GM18519 (cell line): ENCODE data around the gene PRKN.

Experiments used
- ATAC-seq: cut with Tn5 transposase; IDR thresholded peaks from one replicate; pipeline ENCODE4 v1.9.1; 2021; ENCODE audit warnings: mild to moderate bottlenecking, moderate library complexity; ENCODE audit not compliant: unreplicated experiment, low FRiP score

The PRKN gene

GRCh38 chr6:161660666-161661571 lies 1066.6 kb downstream of the PRKN start:
- no peak for ATAC-seq

- no peak for ATAC-seq
Measured at GRCh38 chr6:161658211-161658610, 1069.4 kb downstream of the PRKN start.

GRCh38 chr6:161654209-161654608 lies 1073.4 kb downstream of the PRKN start:
- no peak for ATAC-seq

- ATAC-seq, result no peak
Measured at GRCh38 chr6:161651949-161652348, 1075.6 kb downstream of the PRKN start.

- no peak for ATAC-seq
Measured at GRCh38 chr6:161649841-161650240, 1077.7 kb downstream of the PRKN start.

- ATAC-seq, result no peak
Measured at GRCh38 chr6:161649068-161649467, 1078.5 kb downstream of the PRKN start.

GRCh38 chr6:161647234-161647633 lies 1080.3 kb downstream of the PRKN start:
- ATAC-seq, result no peak

- no peak for ATAC-seq
Measured at GRCh38 chr6:161644521-161644920, 1083.0 kb downstream of the PRKN start.

GRCh38 chr6:161641175-161641574 lies 1086.4 kb downstream of the PRKN start:
- ATAC-seq, result no peak

- no peak for ATAC-seq
Measured at GRCh38 chr6:161639772-161640171, 1087.8 kb downstream of the PRKN start.

GRCh38 chr6:161637658-161638057 lies 1089.9 kb downstream of the PRKN start:
- no peak for ATAC-seq

GRCh38 chr6:161636882-161637430 lies 1090.6 kb downstream of the PRKN start:
- ATAC-seq, result no peak

- ATAC-seq, result no peak
Measured at GRCh38 chr6:161635975-161636374, 1091.6 kb downstream of the PRKN start.

GRCh38 chr6:161634916-161635315 lies 1092.7 kb downstream of the PRKN start:
- ATAC-seq, result no peak

- no peak for ATAC-seq
Measured at GRCh38 chr6:161631676-161632194, 1095.8 kb downstream of the PRKN start.

- no peak for ATAC-seq
Measured at GRCh38 chr6:161630674-161631073, 1096.9 kb downstream of the PRKN start.

GRCh38 chr6:161626132-161626676 lies 1101.4 kb downstream of the PRKN start:
- ATAC-seq, result no peak

- no peak for ATAC-seq
Measured at GRCh38 chr6:161624111-161624510, 1103.5 kb downstream of the PRKN start.

GRCh38 chr6:161622779-161623178 lies 1104.8 kb downstream of the PRKN start:
- ATAC-seq, result no peak

GRCh38 chr6:161618831-161619454 lies 1108.6 kb downstream of the PRKN start:
- no peak for ATAC-seq

- ATAC-seq, result no peak
Measured at GRCh38 chr6:161613711-161614110, 1113.9 kb downstream of the PRKN start.
